H1 (cell line): ENCODE data around the gene TSPEAR. TPM values are rescaled to one million over a fixed set of nuclear protein-coding genes. Genes with fewer than 3 reads are reported as not detected.

ENCODE experiments used
- CTCF ChIA-PET: fragments of 300-600 bp; sonication (Branson Sonifier 250); formaldehyde crosslinking; loops from one replicate; lab custom pipeline; 2021; ENCODE audit not compliant: partially characterized antibody; lab: Charles Lee
- POLR2A ChIA-PET: fragments of 300-600 bp; sonication (Branson Sonifier 250); formaldehyde crosslinking; loops from one replicate; lab custom pipeline; 2021; ENCODE audit warnings: inconsistent platforms; ENCODE audit not compliant: partially characterized antibody; lab: Charles Lee
- DNase-seq, 2 experiments: peaks; one replicate each; pipeline versions ENCODE4 v3.0.0 to v3.0.0-alpha.2; 2010 to 2022; ENCODE audit warnings: low spot score in 2 of 2, low read depth in 1 of 2, mixed read lengths in 1 of 2
- FAIRE-seq: peaks from 2 replicates; lab custom pipeline; 2011; peaks lifted over from hg19 to GRCh38; lab: Jason Lieb, UNC
- H2AFZ ChIP-seq: 2 replicates; pipeline ENCODE4 v1.8.1; 2012; ENCODE audit warnings: low read length, inconsistent platforms
- H2AK5ac ChIP-seq: 2 replicates; pipeline ENCODE4 v1.6.1; 2013; ENCODE audit warnings: low read depth, low read length
- H2BK120ac ChIP-seq: replicated peaks from 2 replicates; pipeline ENCODE3; 2013; ENCODE audit warnings: low read depth, low read length, inconsistent platforms
- H2BK12ac ChIP-seq: 2 replicates; pipeline ENCODE4 v1.6.1; 2013; ENCODE audit warnings: low read depth, low read length
- H2BK15ac ChIP-seq: 2 replicates; pipeline ENCODE4 v1.6.1; 2013; ENCODE audit warnings: low read length
- H2BK20ac ChIP-seq: 2 replicates; pipeline ENCODE4 v1.6.1; 2013; ENCODE audit warnings: low read length
- H2BK5ac ChIP-seq: 2 replicates; pipeline ENCODE4 v1.6.1; 2013; ENCODE audit warnings: low read depth, low read length
- H3K14ac ChIP-seq: 2 replicates; pipeline ENCODE4 v1.6.1; 2013; ENCODE audit warnings: inconsistent platforms; ENCODE audit not compliant: insufficient read length
- H3K18ac ChIP-seq: 2 replicates; pipeline ENCODE4 v1.6.1; 2013; ENCODE audit warnings: low read length; ENCODE audit errors: extremely low read depth
- H3K23ac ChIP-seq: 2 replicates; pipeline ENCODE4 v1.6.1; 2013; ENCODE audit warnings: inconsistent platforms; ENCODE audit not compliant: insufficient read length
- H3K23me2 ChIP-seq: 2 replicates; pipeline ENCODE4 v1.6.1; 2013; ENCODE audit warnings: low read depth, low read length
- H3K27ac ChIP-seq: 2 replicates; pipeline ENCODE4 v1.6.1; 2011; ENCODE audit warnings: low read depth, low read length, inconsistent platforms
- H3K27me3 ChIP-seq, 4 experiments: replicated peaks in 1 of 4; 1 replicate in 1 of 4; 2 replicates in 3 of 4; pipeline versions ENCODE4 v1.6.1 to v1.8.1; 2011 to 2013; ENCODE audit warnings: low read length in 3 of 4, mild to moderate bottlenecking in 3 of 4, inconsistent platforms in 2 of 4, mixed read lengths in 2 of 4, moderate library complexity in 1 of 4; ENCODE audit not compliant: control insufficient read depth in 3 of 4, insufficient read depth in 3 of 4; ENCODE audit errors: extremely low read depth in 1 of 4
- H3K36me3 ChIP-seq, 4 experiments: 2 replicates each; pipeline versions ENCODE4 v1.6.1 to v1.8.1; 2011 to 2013; ENCODE audit warnings: mild to moderate bottlenecking in 4 of 4, low read length in 3 of 4, moderate library complexity in 2 of 4, control low read depth in 1 of 4, inconsistent platforms in 1 of 4; ENCODE audit not compliant: insufficient read depth in 4 of 4, control insufficient read depth in 2 of 4
- H3K4ac ChIP-seq: replicated peaks from 2 replicates; pipeline ENCODE3; 2013; ENCODE audit warnings: low read length, low read depth, mixed read lengths, inconsistent platforms; ENCODE audit not compliant: insufficient read length
- H3K4me1 ChIP-seq, 4 experiments: replicated peaks in 1 of 4; 1 replicate in 1 of 4; 2 replicates in 3 of 4; pipeline versions ENCODE4 v1.6.1 to v1.8.1; 2011 to 2013; ENCODE audit warnings: low read length in 3 of 4, inconsistent platforms in 2 of 4, mixed read lengths in 1 of 4; ENCODE audit not compliant: insufficient read depth in 4 of 4, control insufficient read depth in 3 of 4
- H3K4me2 ChIP-seq, 2 experiments: 2 replicates each; pipeline versions ENCODE4 v1.6.1 to v1.8.1; 2011 to 2013; ENCODE audit warnings: low read depth in 2 of 2, low read length in 2 of 2, control low read depth in 1 of 2, inconsistent platforms in 1 of 2, mild to moderate bottlenecking in 1 of 2; ENCODE audit not compliant: insufficient read depth in 1 of 2
- H3K4me3 ChIP-seq, 4 experiments: fragments of 200-600, 300-600 bp in 1 of 4; sonication (generic), shearing (Covaris generic), sonication (Bioruptor Twin) in 1 of 4; 2 replicates each; pipeline versions ENCODE4 v1.5.1 to v1.8.1; 2011 to 2016; ENCODE audit warnings: low read length in 4 of 4, low read depth in 3 of 4, control low read depth in 2 of 4, inconsistent platforms in 2 of 4, mild to moderate bottlenecking in 2 of 4, mixed read lengths in 1 of 4, moderate library complexity in 1 of 4; ENCODE audit not compliant: insufficient read depth in 2 of 4; ENCODE audit errors: extremely low read depth in 1 of 4
- H3K56ac ChIP-seq: replicated peaks from 2 replicates; pipeline ENCODE3; 2013; ENCODE audit warnings: low read depth, mild to moderate bottlenecking, mixed read lengths, low read length, inconsistent platforms; ENCODE audit not compliant: insufficient read length
- H3K79me1 ChIP-seq: 2 replicates; pipeline ENCODE4 v1.6.1; 2013; ENCODE audit warnings: low read depth, low read length, control low read depth
- H3K79me2 ChIP-seq, 2 experiments: 2 replicates each; pipeline versions ENCODE4 v1.6.1 to v1.8.1; 2012 to 2013; ENCODE audit warnings: low read length in 2 of 2, mild to moderate bottlenecking in 2 of 2, inconsistent platforms in 1 of 2; ENCODE audit not compliant: insufficient read depth in 2 of 2, control insufficient read depth in 1 of 2
- H3K9ac ChIP-seq, 4 experiments: replicated peaks in 1 of 4; 1 replicate in 1 of 4; 2 replicates in 3 of 4; pipeline versions ENCODE4 v1.6.1 to v1.8.1; 2011 to 2013; ENCODE audit warnings: low read depth in 3 of 4, low read length in 3 of 4, control low read depth in 2 of 4, mild to moderate bottlenecking in 2 of 4, moderate library complexity in 2 of 4, inconsistent platforms in 1 of 4; ENCODE audit errors: extremely low read depth in 1 of 4
- H3K9me3 ChIP-seq, 2 experiments: 2 replicates each; pipeline versions ENCODE4 v1.6.1 to v1.8.1; 2012 to 2013; ENCODE audit warnings: mild to moderate bottlenecking in 2 of 2, moderate library complexity in 2 of 2, control low read depth in 1 of 2, inconsistent platforms in 1 of 2, low read depth in 1 of 2, low read length in 1 of 2, mixed read lengths in 1 of 2; ENCODE audit not compliant: insufficient read depth in 2 of 2
- H4K20me1 ChIP-seq, 2 experiments: replicated peaks in 1 of 2; 2 replicates each; pipeline versions ENCODE3 to v1.8.1; 2011 to 2013; ENCODE audit warnings: inconsistent platforms in 2 of 2, low read length in 2 of 2, mild to moderate bottlenecking in 1 of 2; ENCODE audit not compliant: insufficient read depth in 2 of 2, control insufficient read depth in 1 of 2
- H4K5ac ChIP-seq: 2 replicates; pipeline ENCODE4 v1.6.1; 2013; ENCODE audit warnings: low read length, low read depth, mixed read lengths, inconsistent platforms; ENCODE audit not compliant: insufficient read length
- H4K8ac ChIP-seq: 2 replicates; pipeline ENCODE4 v1.8.0; 2013; ENCODE audit warnings: mild to moderate bottlenecking, moderate library complexity, low read length, inconsistent platforms; ENCODE audit not compliant: insufficient read depth; ENCODE audit errors: extremely low read depth
- H4K91ac ChIP-seq: replicated peaks from 2 replicates; pipeline ENCODE3; 2013; ENCODE audit warnings: low read length, mixed read lengths, inconsistent platforms; ENCODE audit not compliant: insufficient read length
- CHD2 ChIP-seq: IDR thresholded peaks from 2 replicates; pipeline ENCODE4 v1.6.1; 2012; ENCODE audit warnings: low read length, improper control_type of control experiment
- GTF2F1 ChIP-seq: IDR thresholded peaks from 2 replicates; pipeline ENCODE4 v1.6.1; 2012; ENCODE audit warnings: low read depth, low read length, improper control_type of control experiment, borderline replicate concordance
- JUN ChIP-seq: IDR thresholded peaks from 2 replicates; pipeline ENCODE4 v1.6.1; 2011; ENCODE audit warnings: low read depth, mild to moderate bottlenecking, improper control_type of control experiment, low read length
- KDM1A ChIP-seq: fragments of 200-600, 300-600 bp; sonication (generic); IDR thresholded peaks from 2 replicates; pipeline ENCODE4 v1.7.1; 2016; ENCODE audit warnings: mild to moderate bottlenecking, low read length, borderline replicate concordance
- PHF8 ChIP-seq: fragments of 200-600 bp; sonication (generic); conservative IDR thresholded peaks from 2 replicates; pipeline ENCODE4 v1.7.1; 2012; ENCODE audit warnings: low read depth, mild to moderate bottlenecking, inconsistent platforms, low read length, moderate library complexity
- TBP ChIP-seq: IDR thresholded peaks from 2 replicates; pipeline ENCODE4 v1.6.1; 2011; ENCODE audit warnings: low read depth, low read length, improper control_type of control experiment
- WGBS, 2 experiments: shearing (Covaris generic) in 1 of 2; methylation state at CpG; one replicate each; pipeline versions ENCODE4 v1.1.6 to v1.1.7; 2013 to 2015; ENCODE audit warnings: low lambda C conversion rate in 2 of 2, mixed read lengths in 2 of 2, inconsistent platforms in 1 of 2, low coverage in 1 of 2, missing lambda C conversion rate in 1 of 2; ENCODE audit not compliant: insufficient replicate concordance in 2 of 2, insufficient coverage in 1 of 2, insufficient read length in 1 of 2; ENCODE audit errors: extremely low coverage in 1 of 2, missing lambda C conversion rate in 1 of 2; 5-methylcytosine and 5-hydroxymethylcytosine counted together
- polyA plus RNA-seq, 7 experiments: library from polyadenylated mRNA; depleted of rRNA in 3 of 7; stranded (reverse) in 5 of 7; unstranded in 2 of 7; fragments of >200 nt in 5 of 7; fragments of 200-250 nt in 2 of 7; gene quantifications; 1 replicate in 5 of 7; 2 replicates in 1 of 7; 4 replicates in 1 of 7; pipeline versions ENCODE4 v1.2.1 to v1.2.3, GENCODE V29; 2011 to 2013; ENCODE audit warnings: missing spikeins in 2 of 7, mixed read lengths in 2 of 7
- total RNA-seq: library from RNA; stranded (reverse); fragmentation: NEBNext Ultra II Directional; extraction: Animal tissue kit (Norgen Biotek cat#: 25700); gene quantifications from 2 replicates; pipeline ENCODE4 v1.2.1, GENCODE V29; 2021

Gene TSPEAR
- total and polyA plus RNA-seq, 2 of the 8 experiments (the other 6 are each of a cell fraction or from before 2014, with no cell fraction given), result 0.58 to 0.89 TPM

- H3K4me2 ChIP-seq, result no peak overlapping the region
- no peak for DNase-seq
- 91% methylated on average over 37 of the region's 37 CpGs; no CpG with 5 or more reads in 1 of the 2 experiments for WGBS, 2 experiments
These were observed 184.0 kb downstream of the TSPEAR start for GRCh38 chr21:44527156-44527982.

More at GRCh38 chr21:44527156-44527982, 184.0 kb downstream of the TSPEAR start:
- no peak overlapping the region for H2BK120ac ChIP-seq
- ChIA-PET POLR2A (no interaction called here), CTCF (interaction anchor here (0.9 kb wide), 1 partner anchor 11 kb away, joined by 3 read pairs; no protein-coding TSS in a partner anchor)
- H3K4me3 ChIP-seq, result no peak overlapping the region
- no peak overlapping the region for H3K27ac ChIP-seq
- H4K20me1 ChIP-seq, result peaks cover 0 to 2% of the 10 kb centered on the region in 2 experiments
- no peak overlapping the region for H3K23ac ChIP-seq
- no peak overlapping the region for H2AFZ ChIP-seq
- no peak overlapping the region for H4K91ac ChIP-seq
- TF ChIP-seq TBP (no peak), GTF2F1 (no peak), KDM1A (no peak), PHF8 (no peak), CHD2 (no peak), JUN (no peak)
- H2AK5ac ChIP-seq, result no peak overlapping the region
- no peak overlapping the region for H2BK20ac ChIP-seq
- H3K56ac ChIP-seq, result no peak overlapping the region
- H3K4ac ChIP-seq, result no peak overlapping the region
- no peaks in the 10 kb centered on the region for H3K79me2 ChIP-seq
- no peak overlapping the region for H3K9ac ChIP-seq
- no peak for FAIRE-seq
- H4K8ac ChIP-seq, result no peak overlapping the region; the same call in 1 of the 2 replicates
- no peak overlapping the region; the same call in 1 of the 2 replicates for H2BK5ac ChIP-seq
- H3K18ac ChIP-seq, result no peak overlapping the region
- H2BK15ac ChIP-seq, result no peak overlapping the region
- peak overlapping the region; percentile 75; the same call in 1 of the 2 replicates for H2BK12ac ChIP-seq
- H3K36me3 ChIP-seq, result no peaks in the 10 kb centered on the region
- H3K4me1 ChIP-seq, result no peaks in the 10 kb centered on the region; a peak in 1 of 7 replicates
- peaks cover 3% of the 10 kb centered on the region; the same call in 1 of the 2 replicates for H3K79me1 ChIP-seq
- peaks cover 16% of the 10 kb centered on the region; the same call in 1 of the 2 replicates for H3K23me2 ChIP-seq
- H3K9me3 ChIP-seq, result peaks cover 0 to 15% of the 10 kb centered on the region in 2 experiments; a peak in 1 of 4 replicates
- H3K27me3 ChIP-seq, result peaks cover 0 to 3% (median 0%) of the 10 kb centered on the region in 4 experiments; a peak in 1 of 7 replicates
- H3K14ac ChIP-seq, result no peak overlapping the region
- H4K5ac ChIP-seq, result no peak overlapping the region
